HUES64 (cell line): ENCODE results near the gene RETREG1.
"Not testable (repeated sequence)": the region's sequence is repeated elsewhere in the genome, so short reads cannot be mapped to it uniquely, and the experiment has no call there.

ENCODE experiments used
- H3K27ac ChIP-seq: 2 replicates; pipeline ENCODE4 v1.7.0; 2013; ENCODE audit warnings: low read depth, low read length, inconsistent platforms
- H3K27me3 ChIP-seq: 2 replicates; pipeline ENCODE4 v1.6.1; 2013; ENCODE audit warnings: mild to moderate bottlenecking, low read length; ENCODE audit not compliant: insufficient read depth
- H3K36me3 ChIP-seq: 2 replicates; pipeline ENCODE4 v1.6.1; 2013; ENCODE audit warnings: mild to moderate bottlenecking, low read length; ENCODE audit not compliant: insufficient read depth
- H3K4me1 ChIP-seq: 2 replicates; pipeline ENCODE4 v1.6.1; 2013; ENCODE audit warnings: mild to moderate bottlenecking, low read length, moderate library complexity; ENCODE audit not compliant: insufficient read depth
- H3K4me3 ChIP-seq: 2 replicates; pipeline ENCODE4 v1.5.1; 2013; ENCODE audit warnings: mild to moderate bottlenecking, low read length, moderate library complexity
- H3K9ac ChIP-seq: 2 replicates; pipeline ENCODE4 v1.6.1; 2013; ENCODE audit warnings: mild to moderate bottlenecking, low read depth, low read length
- H3K9me3 ChIP-seq: 2 replicates; pipeline ENCODE4 v1.6.1; 2013; ENCODE audit warnings: low read depth, low read length; ENCODE audit not compliant: insufficient read depth
- WGBS: fragments of 150-250, 120-280 bp; methylation state at CpG from one replicate; pipeline ENCODE4 v1.1.7; 2013; ENCODE audit warnings: missing lambda C conversion rate; 5-methylcytosine and 5-hydroxymethylcytosine counted together

RETREG1 gene

GRCh38 chr5:16549491-16550206, 67.1 kb downstream of the RETREG1 start:
- no peak overlapping the region for H3K27ac ChIP-seq
- no peaks in the 10 kb centered on the region for H3K27me3 ChIP-seq
- 95% methylated on average over 4 of the region's 5 CpGs for WGBS
- H3K4me3 ChIP-seq, result no peak overlapping the region
- H3K9ac ChIP-seq, result no peak overlapping the region
- H3K4me1 ChIP-seq, result peaks cover 6% of the 10 kb centered on the region; the same call in 1 of the 2 replicates
- no peaks in the 10 kb centered on the region for H3K9me3 ChIP-seq
- H3K36me3 ChIP-seq, result no peaks in the 10 kb centered on the region

- H3K27me3 ChIP-seq, result no peaks in the 10 kb centered on the region
These were observed 68.0 kb downstream of the RETREG1 start for GRCh38 chr5:16548812-16549211.

DNA sequence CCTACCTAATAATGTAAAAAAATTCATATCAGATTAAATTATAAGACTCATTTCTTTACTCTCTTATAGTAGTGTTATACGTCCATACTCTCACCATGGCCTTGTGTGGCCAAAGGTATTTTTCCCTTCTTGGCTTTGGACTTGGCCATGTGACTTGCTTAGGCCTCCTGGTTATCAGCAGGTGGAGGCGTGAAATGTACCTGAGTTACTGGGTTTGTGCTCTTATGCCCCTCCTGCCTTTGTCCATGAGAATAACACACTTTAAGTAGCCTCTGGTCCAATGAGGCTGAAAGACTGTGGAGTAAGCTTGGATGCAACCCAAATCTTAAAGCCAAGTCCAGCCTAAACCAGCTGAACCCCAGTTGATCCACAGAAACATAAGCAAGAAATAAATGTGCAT, 68.7 kb downstream of the RETREG1 start:
- no peaks in the 10 kb centered on the region for H3K36me3 ChIP-seq
- H3K9me3 ChIP-seq, result no peaks in the 10 kb centered on the region
- no peak overlapping the region for H3K27ac ChIP-seq
- H3K4me1 ChIP-seq, result peaks cover 6% of the 10 kb centered on the region; the same call in 1 of the 2 replicates
- no peak overlapping the region for H3K4me3 ChIP-seq
- no peaks in the 10 kb centered on the region for H3K27me3 ChIP-seq
- 90% methylated on average over 2 of the region's 2 CpGs for WGBS
- no peak overlapping the region for H3K9ac ChIP-seq

More at GRCh38 chr5:16548812-16549211, 68.0 kb downstream of the RETREG1 start:
- no peak overlapping the region for H3K27ac ChIP-seq
- no peaks in the 10 kb centered on the region for H3K36me3 ChIP-seq
- H3K9ac ChIP-seq, result no peak overlapping the region
- H3K9me3 ChIP-seq, result no peaks in the 10 kb centered on the region
- H3K4me3 ChIP-seq, result no peak overlapping the region
- 77% methylated on average over 3 of the region's 3 CpGs for WGBS
- H3K4me1 ChIP-seq, result peaks cover 6% of the 10 kb centered on the region; the same call in 1 of the 2 replicates

DNA sequence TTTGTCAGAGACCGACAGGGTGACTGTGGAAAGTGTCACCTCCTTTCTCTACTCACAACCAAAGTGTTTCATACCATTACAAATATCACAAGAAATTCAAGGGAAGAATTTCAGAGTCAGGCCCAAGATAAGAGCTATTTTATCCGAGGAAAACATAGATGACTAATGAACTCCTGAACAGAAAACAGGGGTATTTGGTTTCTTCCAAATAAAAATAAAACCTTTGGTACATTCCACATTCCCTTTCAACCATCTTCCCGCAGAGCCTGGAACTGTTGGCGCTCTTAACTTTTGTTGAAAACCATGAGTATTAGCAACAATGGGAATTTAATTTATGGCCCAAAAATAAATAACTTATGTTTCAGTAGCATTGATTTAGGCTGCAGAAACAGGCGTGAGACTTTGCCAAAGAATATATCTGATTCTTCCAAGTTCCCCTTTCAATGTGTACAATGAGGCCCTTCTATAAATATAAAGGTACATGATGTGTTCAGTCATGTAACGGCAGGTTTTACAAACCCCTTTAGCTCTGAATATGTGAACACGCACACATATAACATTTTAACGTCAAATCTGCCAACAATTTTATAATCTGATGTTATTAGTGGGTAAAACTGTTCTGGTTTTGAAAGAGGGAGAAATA, 69.5 kb downstream of the RETREG1 start:
- H3K9me3 ChIP-seq, result no peaks in the 10 kb centered on the region
- H3K9ac ChIP-seq, result no peak overlapping the region
- 94% methylated on average over 3 of the region's 8 CpGs for WGBS
- 0 out of 2 replicates have a peak, but pooled peaks cover 2% of the 10 kb centered on the region for H3K4me1 ChIP-seq
- H3K27ac ChIP-seq, result no peak overlapping the region
- no peaks in the 10 kb centered on the region for H3K36me3 ChIP-seq
- no peaks in the 10 kb centered on the region for H3K27me3 ChIP-seq
- no peak overlapping the region for H3K4me3 ChIP-seq

GRCh38 chr5:16546732-16547131, 70.1 kb downstream of the RETREG1 start:
- 89% methylated on average over 4 of the region's 4 CpGs for WGBS
- Histone ChIP-seq H3K9ac (no peak overlapping the region), H3K36me3 (no peaks in the 10 kb centered on the region), H3K27me3 (no peaks in the 10 kb centered on the region), H3K4me3 (no peak overlapping the region), H3K9me3 (no peaks in the 10 kb centered on the region), H3K27ac (no peak overlapping the region), H3K4me1 (0 out of 2 replicates have a peak, but pooled peaks cover 2% of the 10 kb centered on the region)

DNA sequence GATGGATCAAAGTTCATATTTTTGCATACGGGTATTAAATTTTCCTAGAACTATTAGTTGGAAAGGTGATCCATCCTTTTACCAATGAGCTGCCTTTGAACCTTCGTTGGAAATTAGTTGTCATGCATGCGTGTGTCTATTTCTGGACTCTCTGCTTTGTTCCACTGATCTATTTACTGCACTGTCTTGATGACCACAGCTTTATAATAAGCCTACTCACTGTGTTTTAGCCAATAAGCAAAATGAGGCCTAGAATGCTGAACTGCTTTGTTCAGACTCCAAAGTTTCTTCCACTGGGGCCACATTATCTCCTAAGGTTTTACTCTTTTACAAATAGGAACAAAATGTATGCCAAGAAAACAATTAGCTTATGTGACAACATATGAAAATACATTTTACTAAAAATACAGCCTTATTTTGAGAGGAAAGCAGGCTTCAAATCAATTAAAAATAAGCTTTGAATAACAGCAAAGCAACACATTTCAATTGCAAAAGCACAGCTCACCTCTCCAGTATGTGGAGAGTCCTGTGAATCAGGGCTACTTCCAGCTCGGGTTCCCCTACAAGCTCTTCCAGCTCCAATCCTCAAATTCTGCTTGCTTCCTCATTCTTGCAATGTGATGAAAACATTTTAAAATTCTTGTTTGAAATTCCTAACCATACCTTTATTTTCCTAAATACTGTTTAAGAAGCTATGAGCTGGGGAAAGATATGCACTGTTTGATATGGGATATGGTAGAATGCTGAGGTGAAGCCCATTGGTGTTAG, 72.0 kb downstream of the RETREG1 start:
- Histone ChIP-seq H3K9me3 (no peaks in the 10 kb centered on the region), H3K27me3 (no peaks in the 10 kb centered on the region), H3K36me3 (no peaks in the 10 kb centered on the region), H3K9ac (no peak overlapping the region), H3K4me3 (no peak overlapping the region), H3K27ac (no peak overlapping the region), H3K4me1 (0 out of 2 replicates have a peak, but pooled peaks cover 2% of the 10 kb centered on the region)
- 97% methylated on average over 4 of the region's 4 CpGs for WGBS

DNA sequence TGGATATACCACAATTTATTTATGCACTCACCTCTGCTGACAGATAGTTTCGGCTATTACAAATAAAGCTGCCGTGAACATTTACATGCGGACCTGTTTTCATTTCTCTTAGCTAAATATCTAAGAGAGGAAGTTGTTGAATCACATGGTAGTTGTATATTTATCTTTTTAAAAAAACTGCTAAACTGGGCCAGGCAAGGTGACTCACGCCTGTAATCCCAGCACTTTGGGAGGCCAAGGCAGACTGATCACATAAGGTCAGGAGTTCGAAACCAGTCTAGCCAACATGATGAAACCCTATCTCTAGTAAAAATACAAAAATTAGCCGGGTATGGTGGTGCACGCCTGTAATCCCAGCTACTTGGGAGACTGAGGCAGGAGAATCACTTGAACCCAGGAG, 73.6 kb downstream of the RETREG1 start:
- WGBS, result 95% methylated on average over 6 of the region's 7 CpGs
- H3K9me3 ChIP-seq, H3K27me3 ChIP-seq, H3K4me3 ChIP-seq, H3K27ac ChIP-seq, H3K4me1 ChIP-seq, H3K36me3 ChIP-seq, H3K9ac ChIP-seq: not testable (repeated sequence)

GRCh38 chr5:16542236-16542635, 74.6 kb downstream of the RETREG1 start:
- no peaks in the 10 kb centered on the region for H3K9me3 ChIP-seq
- 92% methylated on average over 6 of the region's 6 CpGs for WGBS

GRCh38 chr5:16541592-16541991, 75.2 kb downstream of the RETREG1 start:
- H3K36me3 ChIP-seq, H3K4me1 ChIP-seq, H3K27ac ChIP-seq, H3K9ac ChIP-seq, H3K4me3 ChIP-seq, H3K27me3 ChIP-seq, H3K9me3 ChIP-seq: not testable (repeated sequence)

More at GRCh38 chr5:16542236-16542635, 74.6 kb downstream of the RETREG1 start:
- H3K4me1 ChIP-seq, result 0 out of 2 replicates have a peak, but pooled peaks cover 5% of the 10 kb centered on the region
- no peaks in the 10 kb centered on the region for H3K27me3 ChIP-seq
- H3K4me3 ChIP-seq, result no peak overlapping the region
- no peak overlapping the region for H3K27ac ChIP-seq
- H3K9ac ChIP-seq, result no peak overlapping the region
- no peaks in the 10 kb centered on the region for H3K36me3 ChIP-seq

GRCh38 chr5:16540421-16540820, 76.4 kb downstream of the RETREG1 start:
- WGBS, result 87% methylated on average over 3 of the region's 3 CpGs
- no peaks in the 10 kb centered on the region for H3K36me3 ChIP-seq
- H3K9ac ChIP-seq, result no peak overlapping the region
- H3K27me3 ChIP-seq, result no peaks in the 10 kb centered on the region
- no peaks in the 10 kb centered on the region for H3K9me3 ChIP-seq
- no peak overlapping the region for H3K4me3 ChIP-seq
- H3K27ac ChIP-seq, result no peak overlapping the region
- H3K4me1 ChIP-seq, result 0 out of 2 replicates have a peak, but pooled peaks cover 5% of the 10 kb centered on the region

- WGBS, result 90% methylated on average over 12 of the region's 12 CpGs
- Histone ChIP-seq H3K4me3 (no peak overlapping the region), H3K27ac (no peak overlapping the region), H3K9me3 (no peaks in the 10 kb centered on the region), H3K27me3 (no peaks in the 10 kb centered on the region), H3K36me3 (no peaks in the 10 kb centered on the region), H3K4me1 (0 out of 2 replicates have a peak, but pooled peaks cover 3% of the 10 kb centered on the region), H3K9ac (no peak overlapping the region)
These were observed 77.6 kb downstream of the RETREG1 start for GRCh38 chr5:16539169-16539666.
